ENCODE data around the gene CEP131. TPM values are rescaled to one million over a fixed set of nuclear protein-coding genes. Genes with fewer than 3 reads are reported as not detected.
"Not testable (repeated sequence)": the region's sequence is repeated elsewhere in the genome, so short reads cannot be mapped to it uniquely, and the experiment has no call there.

The CEP131 gene
- total RNA-seq, 4 donors from 2014 or later, result 6.0 to 8.8 (median 7.5) TPM

DNA sequence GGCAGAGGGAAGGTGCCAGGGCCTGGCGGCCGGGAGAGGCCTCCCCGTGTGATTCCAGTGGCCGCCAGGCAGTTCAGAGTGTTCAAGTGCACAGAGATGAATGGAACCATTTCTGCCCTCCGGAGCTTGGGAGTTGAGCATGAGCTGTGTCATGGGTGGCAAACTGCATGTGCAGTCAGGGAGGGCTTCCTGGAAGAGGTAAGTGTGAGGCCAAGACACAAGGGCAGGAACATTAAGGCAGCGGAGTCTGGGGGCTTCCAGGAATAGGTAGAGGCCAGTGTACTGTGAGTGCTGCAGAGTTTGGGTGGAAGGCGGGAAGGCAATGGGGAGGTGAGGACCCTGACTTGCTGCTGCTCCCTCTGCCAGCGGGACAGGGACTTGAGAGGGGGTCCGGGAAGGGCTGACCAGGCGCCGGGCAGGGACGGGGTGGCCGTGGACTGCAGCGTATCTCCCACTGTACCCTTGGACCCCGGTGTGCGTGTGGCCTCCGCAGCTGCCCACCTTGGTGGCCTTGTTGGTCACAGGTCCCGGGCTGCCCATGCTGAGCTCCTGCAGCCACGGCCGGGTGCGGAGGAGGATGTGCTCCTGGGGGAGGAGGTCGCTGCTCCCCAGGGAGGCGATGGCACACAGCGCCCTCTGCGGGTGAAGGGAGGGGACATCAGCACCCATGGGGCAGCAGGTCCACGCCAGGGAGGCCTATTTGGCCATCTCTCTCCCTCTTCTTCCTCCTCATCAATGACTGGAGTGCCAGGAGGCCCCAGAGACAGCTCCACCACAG is 7.5 kb upstream of the CEP131 start:
- H3K27ac ChIP-seq, result no peak overlapping the region
- H3K4me1 ChIP-seq, result no peaks in the 10 kb centered on the region
- no peak for DNase-seq
- ATAC-seq, result no peak
- intact Hi-C loops (cut with DNase I; ENCODE audit: low total_unique reads) (no loop called here), in situ Hi-C loops (cut with MboI; ENCODE audit: low sequenced_read_pairs in 4 of 4) (loop anchor here in 1 of 4 donors (25.0 kb wide), 1 partner anchor 93 kb away; no protein-coding TSS in a partner anchor)
- no peak overlapping the region for H3K4me3 ChIP-seq
- H3K27me3 ChIP-seq, result no peaks in the 10 kb centered on the region
- peaks cover 0 to 48% of the 10 kb centered on the region in 2 donors for H3K36me3 ChIP-seq
- H3K9me3 ChIP-seq, result no peaks in the 10 kb centered on the region
- TF ChIP-seq, protein P1, sequence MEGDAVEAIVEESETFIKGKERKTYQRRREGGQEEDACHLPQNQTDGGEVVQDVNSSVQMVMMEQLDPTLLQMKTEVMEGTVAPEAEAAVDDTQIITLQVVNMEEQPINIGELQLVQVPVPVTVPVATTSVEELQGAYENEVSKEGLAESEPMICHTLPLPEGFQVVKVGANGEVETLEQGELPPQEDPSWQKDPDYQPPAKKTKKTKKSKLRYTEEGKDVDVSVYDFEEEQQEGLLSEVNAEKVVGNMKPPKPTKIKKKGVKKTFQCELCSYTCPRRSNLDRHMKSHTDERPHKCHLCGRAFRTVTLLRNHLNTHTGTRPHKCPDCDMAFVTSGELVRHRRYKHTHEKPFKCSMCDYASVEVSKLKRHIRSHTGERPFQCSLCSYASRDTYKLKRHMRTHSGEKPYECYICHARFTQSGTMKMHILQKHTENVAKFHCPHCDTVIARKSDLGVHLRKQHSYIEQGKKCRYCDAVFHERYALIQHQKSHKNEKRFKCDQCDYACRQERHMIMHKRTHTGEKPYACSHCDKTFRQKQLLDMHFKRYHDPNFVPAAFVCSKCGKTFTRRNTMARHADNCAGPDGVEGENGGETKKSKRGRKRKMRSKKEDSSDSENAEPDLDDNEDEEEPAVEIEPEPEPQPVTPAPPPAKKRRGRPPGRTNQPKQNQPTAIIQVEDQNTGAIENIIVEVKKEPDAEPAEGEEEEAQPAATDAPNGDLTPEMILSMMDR (IDR thresholded peaks at IDR 0.05 in 4 of 5, conservative IDR thresholded peaks at IDR 0.05 in 1 of 5), result no peak
- no peak for TF ChIP-seq POLR2A (IDR thresholded peaks at IDR 0.05)

DNA sequence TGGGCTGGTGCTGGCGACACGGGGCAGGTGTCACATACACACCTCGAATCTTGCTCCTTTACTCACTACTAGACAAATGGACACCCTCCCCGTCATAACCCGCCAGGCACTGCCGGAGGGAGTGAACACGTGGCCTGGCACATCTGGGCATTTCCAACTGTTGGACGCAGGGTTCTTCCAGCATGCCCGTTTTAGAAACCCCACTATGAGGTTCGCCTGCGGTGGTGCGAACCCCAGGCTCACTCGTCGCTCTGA is 6.8 kb upstream of the CEP131 start:
- intact Hi-C loops (cut with DNase I; ENCODE audit: low total_unique reads), result loop anchor here (10.0 kb wide), 1 partner anchor 195 kb away; the partner anchor contains the start of gene BAIAP2

DNA sequence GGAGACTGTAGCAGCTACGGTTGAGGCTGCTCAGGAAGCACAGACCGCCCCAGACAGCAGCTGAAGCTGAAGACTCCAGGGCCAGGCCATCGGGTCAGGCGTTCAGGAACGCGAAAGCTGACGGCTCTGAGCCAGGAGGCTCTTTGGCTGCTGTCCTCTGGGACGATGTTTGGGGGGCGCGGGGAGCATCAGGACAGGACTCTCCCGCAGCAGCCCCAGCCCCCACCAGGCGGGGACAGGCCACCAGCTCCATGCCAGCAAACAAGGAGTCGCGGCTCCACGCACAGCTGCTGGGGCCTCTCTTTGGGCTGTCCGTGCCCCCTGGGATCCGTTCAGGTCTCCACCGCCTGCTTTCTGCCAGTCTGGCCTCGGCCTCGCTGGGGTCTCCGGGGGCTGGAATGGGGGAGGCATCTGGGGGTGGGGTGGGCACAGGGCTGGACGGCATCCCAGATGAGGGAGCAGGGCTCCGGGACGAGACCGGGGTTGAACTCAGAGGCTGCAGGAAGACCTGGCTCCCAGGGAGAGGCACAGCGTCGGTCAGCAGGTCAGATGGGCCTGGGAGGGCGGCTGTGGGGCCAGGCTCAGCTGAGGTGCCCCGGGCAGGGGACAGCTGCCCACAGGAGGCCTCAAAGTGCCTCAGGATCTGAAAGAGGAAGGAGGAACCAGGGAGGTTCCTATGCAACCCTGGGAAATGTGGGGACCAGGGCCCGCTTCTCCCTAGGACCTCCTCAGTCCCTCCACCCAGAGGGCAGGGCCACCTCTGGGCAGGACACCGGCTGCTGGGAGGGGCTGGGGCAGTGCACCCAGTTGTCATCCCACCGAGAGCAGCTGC is 6.3 kb upstream of the CEP131 start:
- Histone ChIP-seq H3K9me3 (no peaks in the 10 kb centered on the region), H3K4me3 (no peak overlapping the region), H3K4me1 (no peaks in the 10 kb centered on the region), H3K27ac (no peak overlapping the region), H3K27me3 (no peaks in the 10 kb centered on the region), H3K36me3 (peaks cover 0 to 46% of the 10 kb centered on the region in 2 donors)
- TF ChIP-seq POLR2A (IDR thresholded peaks at IDR 0.05), result no peak
- TF ChIP-seq, protein P1 (IDR thresholded peaks at IDR 0.05 in 4 of 5, conservative IDR thresholded peaks at IDR 0.05 in 1 of 5), result no peak
- DNase-seq (no peak), ATAC-seq (no peak)
- in situ Hi-C loops (cut with MboI; ENCODE audit: low sequenced_read_pairs in 4 of 4), result loop anchor here in 1 of 4 donors (25.0 kb wide), 1 partner anchor 92 kb away; no protein-coding TSS in a partner anchor
- intact Hi-C loops (cut with DNase I; ENCODE audit: low total_unique reads), result loop anchor here (10.0 kb wide), 1 partner anchor 194 kb away; the partner anchor contains the start of gene BAIAP2

More for the DNA sequence above, 6.8 kb upstream of the CEP131 start:
- H3K27me3 ChIP-seq, result no peaks in the 10 kb centered on the region
- H3K36me3 ChIP-seq, result peaks cover 0 to 46% of the 10 kb centered on the region in 2 donors
- in situ Hi-C loops (cut with MboI; ENCODE audit: low sequenced_read_pairs in 4 of 4), result loop anchor here in 1 of 4 donors (25.0 kb wide), 1 partner anchor 92 kb away; no protein-coding TSS in a partner anchor
- DNase-seq (no peak), ATAC-seq (no peak)
- no peak overlapping the region for H3K27ac ChIP-seq
- no peaks in the 10 kb centered on the region for H3K4me1 ChIP-seq
- TF ChIP-seq, protein P1 (IDR thresholded peaks at IDR 0.05 in 4 of 5, conservative IDR thresholded peaks at IDR 0.05 in 1 of 5), result no peak
- no peak for TF ChIP-seq POLR2A (IDR thresholded peaks at IDR 0.05)
- no peaks in the 10 kb centered on the region for H3K9me3 ChIP-seq
- no peak overlapping the region for H3K4me3 ChIP-seq

DNA sequence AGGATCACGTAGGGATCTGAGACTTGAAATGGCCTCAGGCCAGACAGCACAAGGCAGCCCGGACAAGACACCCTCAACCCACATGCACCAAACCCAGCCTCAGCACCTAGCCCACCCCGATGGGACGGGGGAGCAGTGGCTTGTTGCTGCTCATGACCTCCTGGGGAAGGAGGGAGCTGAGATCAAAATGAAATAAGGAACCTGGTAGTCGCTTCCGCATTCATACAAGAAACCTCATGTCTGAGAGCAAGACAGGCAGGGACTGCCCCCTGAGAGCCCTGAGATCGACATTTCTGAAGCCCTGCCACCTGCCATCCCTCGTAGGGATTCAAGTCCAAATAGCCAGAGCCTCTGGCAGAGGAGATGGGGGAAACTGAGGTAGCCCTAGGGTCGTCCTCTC is 5.7 kb upstream of the CEP131 start:
- DNase-seq (no peak), ATAC-seq (no peak)
- TF ChIP-seq, protein P1 (IDR thresholded peaks at IDR 0.05 in 4 of 5, conservative IDR thresholded peaks at IDR 0.05 in 1 of 5), result no peak
- TF ChIP-seq POLR2A (IDR thresholded peaks at IDR 0.05), result no peak
- no peaks in the 10 kb centered on the region for H3K9me3 ChIP-seq
- H3K4me1 ChIP-seq, result peaks cover 0 to 3% of the 10 kb centered on the region in 2 donors
- intact Hi-C loops (cut with DNase I; ENCODE audit: low total_unique reads), result loop anchor here (10.0 kb wide), 1 partner anchor 194 kb away; the partner anchor contains the start of gene BAIAP2
- peaks cover 0 to 41% of the 10 kb centered on the region in 2 donors for H3K36me3 ChIP-seq
- in situ Hi-C loops (cut with MboI; ENCODE audit: low sequenced_read_pairs in 4 of 4), result loop anchor here in 1 of 4 donors (25.0 kb wide), 1 partner anchor 91 kb away; no protein-coding TSS in a partner anchor
- no peak overlapping the region for H3K4me3 ChIP-seq
- no peaks in the 10 kb centered on the region for H3K27me3 ChIP-seq
- no peak overlapping the region for H3K27ac ChIP-seq

DNA sequence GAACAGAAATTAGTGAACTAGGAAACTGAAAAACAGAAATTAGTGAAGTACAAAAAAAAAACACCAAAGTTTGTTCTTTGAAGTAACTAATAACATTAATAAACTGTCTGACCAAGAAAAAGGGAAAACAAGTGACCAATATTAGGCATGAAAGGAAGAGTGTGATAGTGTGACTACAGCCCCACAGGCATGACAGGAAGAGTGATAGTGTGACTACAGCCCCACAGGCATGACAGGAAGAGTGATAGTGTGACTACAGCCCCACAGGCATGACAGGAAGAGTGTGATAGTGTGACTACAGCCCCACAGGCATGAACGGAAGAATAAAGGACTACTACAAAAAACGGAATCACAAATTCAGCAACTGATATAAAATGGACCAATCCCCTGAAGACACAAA is 4.9 kb upstream of the CEP131 start:
- peaks cover 0 to 36% of the 10 kb centered on the region in 2 donors for H3K36me3 ChIP-seq
- intact Hi-C loops (cut with DNase I; ENCODE audit: low total_unique reads), result loop anchor here (10.0 kb wide), 1 partner anchor 193 kb away; the partner anchor contains the start of gene BAIAP2
- H3K4me1 ChIP-seq, H3K27ac ChIP-seq, DNase-seq, H3K27me3 ChIP-seq, H3K9me3 ChIP-seq, H3K4me3 ChIP-seq, ATAC-seq: not testable (repeated sequence)
- in situ Hi-C loops (cut with MboI; ENCODE audit: low sequenced_read_pairs in 4 of 4), result loop anchor here in 1 of 4 donors (25.0 kb wide), 1 partner anchor 90 kb away; no protein-coding TSS in a partner anchor
